HL-60 (cell line): Measurements from ENCODE around the gene PDE3A.

ENCODE experiments used
- DNase-seq, 2 experiments: peaks; one replicate each; pipeline ENCODE4 v3.0.0-alpha.2; 2010 to 2020; ENCODE audit warnings: low read depth in 1 of 2, low spot score in 1 of 2
- H3K27ac ChIP-seq: fragments of 250-450 bp; sonication (Bioruptor Pico); replicated peaks from 2 replicates; pipeline ENCODE4 v1.5.1; 2020; ENCODE audit warnings: mild to moderate bottlenecking, moderate library complexity
- H3K27me3 ChIP-seq: fragments of 250-450 bp; sonication (Bioruptor Pico); 2 replicates; pipeline ENCODE4 v1.5.1; 2021; ENCODE audit warnings: mild to moderate bottlenecking, moderate library complexity; ENCODE audit not compliant: insufficient read depth, poor library complexity, severe bottlenecking
- H3K4me3 ChIP-seq: replicated peaks from 2 replicates; pipeline ENCODE4 v1.5.1; 2011; ENCODE audit warnings: mild to moderate bottlenecking, control low read depth, low read length; ENCODE audit not compliant: insufficient read depth
- CTCF ChIP-seq: IDR thresholded peaks from one replicate; pipeline ENCODE4 v1.5.1; 2011; ENCODE audit warnings: low read length, control low read depth, inconsistent platforms; ENCODE audit not compliant: insufficient read depth
- GABPA ChIP-seq: IDR thresholded peaks from 2 replicates; pipeline ENCODE4 v1.6.1; 2012; ENCODE audit warnings: low read depth
- POLR2AphosphoS5 ChIP-seq: IDR thresholded peaks from 2 replicates; pipeline ENCODE4 v1.6.1; 2012; ENCODE audit warnings: low read depth
- REST ChIP-seq: IDR thresholded peaks from 2 replicates; pipeline ENCODE4 v1.6.1; 2012; ENCODE audit warnings: low read depth; ENCODE audit not compliant: insufficient replicate concordance
- SPI1 ChIP-seq: IDR thresholded peaks from 2 replicates; pipeline ENCODE4 v1.6.1; 2012; ENCODE audit warnings: low read depth, mild to moderate bottlenecking, borderline replicate concordance

Gene PDE3A

GRCh38 chr12:20495997-20496396 is 127.7 kb downstream of the PDE3A start:
- TF ChIP-seq CTCF (no peak), GABPA (no peak), POLR2AphosphoS5 (no peak)
- peaks cover 4% of the 10 kb centered on the region for H3K27me3 ChIP-seq
- no peak overlapping the region for H3K4me3 ChIP-seq
- no peak overlapping the region for H3K27ac ChIP-seq
- no peak for DNase-seq

- DNase-seq, result no peak
- H3K27me3 ChIP-seq, result peaks cover 4% of the 10 kb centered on the region
These were observed 129.4 kb downstream of the PDE3A start for GRCh38 chr12:20497707-20498106.

GRCh38 chr12:20501958-20502357 is 133.6 kb downstream of the PDE3A start:
- H3K27ac ChIP-seq, result no peak overlapping the region

More at GRCh38 chr12:20497707-20498106, 129.4 kb downstream of the PDE3A start:
- Histone ChIP-seq H3K4me3 (no peak overlapping the region), H3K27ac (no peak overlapping the region)
- TF ChIP-seq CTCF (no peak), GABPA (no peak), REST (no peak), SPI1 (no peak), POLR2AphosphoS5 (no peak)

More at GRCh38 chr12:20501958-20502357, 133.6 kb downstream of the PDE3A start:
- no peak overlapping the region for H3K4me3 ChIP-seq
- DNase-seq, result no peak
- no peak for TF ChIP-seq GABPA
- TF ChIP-seq SPI1, result no peak
- no peak for TF ChIP-seq POLR2AphosphoS5
- no peak for TF ChIP-seq CTCF
- no peak for TF ChIP-seq REST
- peaks cover 4% of the 10 kb centered on the region for H3K27me3 ChIP-seq
